ENCODE measurements around the gene GPSM1. TPM values are rescaled to one million over a fixed set of nuclear protein-coding genes. Genes with fewer than 3 reads are reported as not detected.

The GPSM1 gene
- total RNA-seq, 2 donors from 2014 or later, result 2.3 to 3.4 TPM

DNA sequence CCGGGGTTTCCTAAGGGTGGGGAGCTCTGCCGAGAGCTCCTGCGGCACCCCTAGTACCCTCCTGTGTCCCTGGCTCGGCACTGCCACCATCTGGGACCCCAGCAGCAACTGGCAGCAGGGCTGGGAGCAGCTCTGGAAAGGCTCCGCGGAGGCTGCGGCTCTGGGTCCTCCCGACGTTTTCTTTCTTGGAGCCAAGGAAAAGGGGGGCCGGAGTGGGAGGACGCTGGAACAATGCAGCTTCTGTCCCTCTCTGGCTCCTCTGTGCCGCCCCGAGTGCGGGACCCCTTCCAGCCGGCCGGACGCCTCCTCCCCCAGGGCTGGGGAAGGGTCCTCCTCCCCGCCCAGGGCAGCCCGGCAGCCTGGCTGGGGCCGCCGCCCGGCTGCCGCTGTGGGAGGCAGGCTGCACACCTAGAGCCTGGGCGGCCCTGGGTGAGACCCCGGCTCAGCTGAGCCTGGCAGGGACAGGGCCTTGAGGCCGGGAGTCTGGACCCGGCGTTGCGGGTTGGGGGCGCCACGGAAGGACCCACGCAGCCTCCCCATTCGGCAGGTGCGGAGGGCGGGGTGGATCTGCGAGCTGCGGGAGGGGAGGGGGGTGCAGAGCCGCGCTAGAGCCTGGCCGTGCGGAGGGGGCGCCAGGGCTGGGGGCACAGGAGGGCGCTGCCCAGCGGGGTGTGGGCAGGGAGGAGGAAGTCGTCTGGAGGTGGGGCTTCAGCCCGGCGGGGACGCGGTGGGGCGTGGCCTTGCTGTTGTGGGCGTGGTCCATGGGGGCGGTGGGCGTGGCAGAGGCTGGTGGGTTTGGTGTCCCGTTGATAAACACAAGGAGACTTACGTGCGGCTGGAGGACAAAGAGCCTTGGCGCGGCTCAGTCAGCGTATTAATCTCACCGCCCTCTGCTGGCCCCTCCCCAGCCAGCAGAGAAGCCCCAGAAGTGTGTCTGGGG is 15.1 kb downstream of the GPSM1 start:
- Histone ChIP-seq H3K4me1 (no peaks in the 10 kb centered on the region), H3K27me3 (no peaks in the 10 kb centered on the region), H3K9me3 (no peaks in the 10 kb centered on the region), H3K9ac (ENCODE audit: low read depth in 2 of 2, low read length in 2 of 2) (peak overlapping the region in 1 of 2 donors; percentile 43), H3K4me3 (peak overlapping the region; percentile 40), H3K36me3 (no peaks in the 10 kb centered on the region), H3K27ac (no peak overlapping the region)
- intact Hi-C loops (cut with DNase I), result loop anchor here (10.0 kb wide), 1 partner anchor 62 kb away; the partner anchor contains the start of gene SNAPC4
- peak; percentile 89 for DNase-seq
- TF ChIP-seq, protein P1, sequence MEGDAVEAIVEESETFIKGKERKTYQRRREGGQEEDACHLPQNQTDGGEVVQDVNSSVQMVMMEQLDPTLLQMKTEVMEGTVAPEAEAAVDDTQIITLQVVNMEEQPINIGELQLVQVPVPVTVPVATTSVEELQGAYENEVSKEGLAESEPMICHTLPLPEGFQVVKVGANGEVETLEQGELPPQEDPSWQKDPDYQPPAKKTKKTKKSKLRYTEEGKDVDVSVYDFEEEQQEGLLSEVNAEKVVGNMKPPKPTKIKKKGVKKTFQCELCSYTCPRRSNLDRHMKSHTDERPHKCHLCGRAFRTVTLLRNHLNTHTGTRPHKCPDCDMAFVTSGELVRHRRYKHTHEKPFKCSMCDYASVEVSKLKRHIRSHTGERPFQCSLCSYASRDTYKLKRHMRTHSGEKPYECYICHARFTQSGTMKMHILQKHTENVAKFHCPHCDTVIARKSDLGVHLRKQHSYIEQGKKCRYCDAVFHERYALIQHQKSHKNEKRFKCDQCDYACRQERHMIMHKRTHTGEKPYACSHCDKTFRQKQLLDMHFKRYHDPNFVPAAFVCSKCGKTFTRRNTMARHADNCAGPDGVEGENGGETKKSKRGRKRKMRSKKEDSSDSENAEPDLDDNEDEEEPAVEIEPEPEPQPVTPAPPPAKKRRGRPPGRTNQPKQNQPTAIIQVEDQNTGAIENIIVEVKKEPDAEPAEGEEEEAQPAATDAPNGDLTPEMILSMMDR (IDR thresholded peaks at IDR 0.05), result no peak

DNA sequence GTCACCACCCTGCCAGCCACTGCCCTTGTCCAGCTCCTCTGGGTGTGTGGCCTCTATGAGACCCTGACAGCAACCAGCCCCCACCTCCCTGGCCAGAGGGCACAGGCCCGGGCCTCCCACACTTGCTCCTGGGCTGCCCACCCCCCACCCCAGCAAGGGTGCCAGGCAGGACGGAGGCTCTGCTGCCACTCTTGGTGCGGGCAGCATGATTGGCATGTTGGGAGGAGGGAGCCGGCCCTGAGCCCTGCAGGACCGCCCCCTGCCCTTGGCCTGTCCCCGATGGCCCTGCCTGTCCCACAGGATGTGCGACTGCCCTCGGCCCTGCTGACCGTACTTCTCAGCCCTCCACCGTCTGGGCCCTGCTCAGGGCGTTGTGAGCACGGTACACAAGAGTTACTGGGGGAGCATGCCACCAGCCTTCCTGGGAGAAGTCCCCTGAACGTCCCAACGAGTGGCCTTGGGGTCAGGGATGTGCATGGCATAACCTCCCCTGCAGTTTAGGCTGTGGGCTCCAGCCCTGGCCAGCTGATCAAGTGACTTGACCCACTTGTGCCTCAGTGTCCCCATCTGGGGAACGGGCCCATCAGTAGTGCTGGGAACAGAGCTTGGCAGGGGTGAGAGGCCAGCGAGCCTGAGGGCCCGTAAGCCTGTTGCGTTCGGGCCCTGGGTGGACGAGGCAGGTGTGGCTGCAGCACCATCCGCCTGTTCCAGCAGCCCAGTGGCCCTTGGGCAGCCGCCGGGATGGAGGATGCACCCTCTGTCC is 16.0 kb downstream of the GPSM1 start:
- no peak overlapping the region for H3K9ac ChIP-seq (ENCODE audit: low read depth in 2 of 2, low read length in 2 of 2)
- no peaks in the 10 kb centered on the region for H3K9me3 ChIP-seq
- H3K27ac ChIP-seq, result no peak overlapping the region
- H3K4me1 ChIP-seq, result no peaks in the 10 kb centered on the region
- H3K36me3 ChIP-seq, result no peaks in the 10 kb centered on the region
- TF ChIP-seq, protein P1 (IDR thresholded peaks at IDR 0.05), result no peak
- no peaks in the 10 kb centered on the region for H3K27me3 ChIP-seq
- H3K4me3 ChIP-seq, result peak overlapping the region; percentile 40
- intact Hi-C loops (cut with DNase I), result loop anchor here (10.0 kb wide), 1 partner anchor 61 kb away; the partner anchor contains the start of gene SNAPC4
- no peak for DNase-seq

DNA sequence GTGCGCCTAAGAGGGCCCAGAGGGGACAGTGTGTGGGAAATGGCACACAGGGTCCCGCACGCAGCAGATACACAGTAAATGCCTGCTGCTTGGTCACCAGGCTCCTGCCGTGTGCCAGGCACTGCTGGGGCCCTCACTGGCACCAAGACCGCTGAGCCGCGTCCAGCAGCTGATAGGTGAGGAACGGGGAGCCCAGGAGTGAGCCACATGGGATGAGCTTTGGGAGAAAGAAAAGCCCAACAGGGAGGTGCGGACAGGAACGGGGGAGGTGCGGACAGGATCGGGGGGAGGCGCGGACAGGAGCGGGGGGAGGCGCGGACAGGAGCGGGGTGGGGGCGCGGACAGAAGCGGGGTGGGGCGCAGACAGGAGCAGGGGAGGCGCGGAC is 16.5 kb downstream of the GPSM1 start:
- H3K36me3 ChIP-seq, result no peaks in the 10 kb centered on the region
- no peak overlapping the region for H3K27ac ChIP-seq
- DNase-seq, result no peak
- intact Hi-C loops (cut with DNase I), result loop anchor here (10.0 kb wide), 1 partner anchor 61 kb away; the partner anchor contains the start of gene SNAPC4
- H3K4me1 ChIP-seq, result no peaks in the 10 kb centered on the region
- TF ChIP-seq, protein P1 (IDR thresholded peaks at IDR 0.05), result no peak
- no peaks in the 10 kb centered on the region for H3K27me3 ChIP-seq
- H3K9ac ChIP-seq (ENCODE audit: low read depth in 2 of 2, low read length in 2 of 2), result no peak overlapping the region
- no peak overlapping the region for H3K4me3 ChIP-seq
- H3K9me3 ChIP-seq, result no peaks in the 10 kb centered on the region

DNA sequence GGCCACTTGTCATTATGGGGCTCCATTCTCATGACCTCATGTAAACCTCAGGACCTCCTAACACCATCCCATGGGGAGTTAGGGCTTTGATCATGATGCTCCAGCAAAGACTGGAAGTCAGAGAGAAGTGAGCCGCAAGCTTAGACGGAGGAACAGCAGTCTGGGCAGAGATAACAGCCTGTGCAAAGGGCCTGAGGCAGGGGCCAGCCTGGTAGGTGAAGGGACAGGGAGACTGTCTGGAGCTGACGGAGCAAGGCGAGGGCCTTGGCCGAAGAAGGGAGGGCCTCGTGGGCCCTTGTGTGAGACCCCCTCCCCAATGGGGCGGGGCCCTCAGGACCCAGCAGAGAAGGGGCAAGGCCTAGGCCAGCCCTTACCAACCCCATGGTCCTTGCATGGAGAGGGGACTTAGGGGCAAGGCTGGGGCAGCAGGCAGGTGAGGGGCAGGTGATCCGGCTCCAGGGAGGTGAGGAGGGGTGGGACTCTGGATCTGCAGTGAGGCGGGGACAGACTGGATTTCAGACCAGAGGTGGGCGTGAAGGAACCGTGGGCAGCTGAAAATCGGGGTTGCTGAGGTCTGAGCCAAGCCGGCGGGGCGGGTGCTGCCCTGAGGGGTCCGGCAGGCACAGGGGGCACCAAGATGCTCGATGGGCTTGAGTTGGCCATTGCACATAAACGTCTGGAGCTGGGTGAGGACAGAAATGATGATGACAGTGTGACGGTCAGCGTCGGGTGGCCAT is 17.4 kb downstream of the GPSM1 start:
- Histone ChIP-seq H3K27me3 (no peaks in the 10 kb centered on the region), H3K27ac (no peak overlapping the region), H3K9ac (ENCODE audit: low read depth in 2 of 2, low read length in 2 of 2) (no peak overlapping the region), H3K36me3 (no peaks in the 10 kb centered on the region), H3K9me3 (no peaks in the 10 kb centered on the region), H3K4me1 (no peaks in the 10 kb centered on the region), H3K4me3 (no peak overlapping the region)
- intact Hi-C loops (cut with DNase I), result loop anchor here (10.0 kb wide), 1 partner anchor 60 kb away; the partner anchor contains the start of gene SNAPC4
- TF ChIP-seq, protein P1 (IDR thresholded peaks at IDR 0.05), result no peak
- no peak for DNase-seq
